HepG2 (cell line): ENCODE results near the gene GINM1. TPM values are rescaled to one million over a fixed set of nuclear protein-coding genes. Genes with fewer than 3 reads are reported as not detected.

Experiments used
- AHR ChIP-seq: IDR thresholded peaks from 2 replicates; pipeline ENCODE4 v1.6.1; 2018; ENCODE audit warnings: missing genetic modification reagents, missing compliant biosample characterization
- ATM ChIP-seq: fragments of 450-650 bp; IDR thresholded peaks from 2 replicates; pipeline ENCODE4 v1.7.1; 2017; ENCODE audit warnings: mild to moderate bottlenecking, borderline replicate concordance
- FOXA1 ChIP-seq, 2 experiments: fragments of 450-650 bp in 1 of 2; sonication (generic) in 1 of 2; formaldehyde crosslinking in 1 of 2; IDR thresholded peaks; 2 replicates each; pipeline versions ENCODE4 v1.4.0 to v1.6.1; 2016 to 2020; ENCODE audit warnings: missing genetic modification reagents in 1 of 2
- KDM2A ChIP-seq: sonication (generic); formaldehyde crosslinking; IDR thresholded peaks from 2 replicates; pipeline ENCODE4 v1.4.0; 2020; ENCODE audit warnings: low read depth, missing genetic modification reagents, borderline replicate concordance
- KMT2B ChIP-seq: IDR thresholded peaks from 2 replicates; pipeline ENCODE4 v1.6.1; 2016; ENCODE audit warnings: missing genetic modification reagents, missing compliant biosample characterization
- MZF1 ChIP-seq: sonication (generic); formaldehyde crosslinking; IDR thresholded peaks from 2 replicates; pipeline ENCODE4 v1.8.1; 2023; ENCODE audit warnings: mild to moderate bottlenecking, missing genetic modification reagents, borderline replicate concordance
- NFIC ChIP-seq: IDR thresholded peaks from 2 replicates; pipeline ENCODE4 v1.6.1; 2012; ENCODE audit warnings: mild to moderate bottlenecking, low read length, inconsistent platforms
- NFRKB ChIP-seq: fragments of 450-650 bp; IDR thresholded peaks from 2 replicates; pipeline ENCODE4 v1.6.1; 2017
- NKX3-1 ChIP-seq: sonication (generic); formaldehyde crosslinking; IDR thresholded peaks from 2 replicates; pipeline ENCODE4 v1.5.0; 2020; ENCODE audit warnings: missing genetic modification reagents
- TEAD3 ChIP-seq: optimal IDR thresholded peaks from 2 replicates; pipeline ENCODE3; 2016; ENCODE audit warnings: borderline replicate concordance
- ZBTB7B ChIP-seq: sonication (generic); formaldehyde crosslinking; IDR thresholded peaks from 2 replicates; pipeline ENCODE4 v1.4.0; 2020; ENCODE audit warnings: missing genetic modification reagents
- ZNF225 ChIP-seq: sonication (generic); formaldehyde crosslinking; IDR thresholded peaks from 2 replicates; pipeline ENCODE4 v1.4.0; 2020; ENCODE audit warnings: mild to moderate bottlenecking, missing genetic modification reagents
- ZNF232 ChIP-seq: sonication (generic); formaldehyde crosslinking; IDR thresholded peaks from 2 replicates; pipeline ENCODE4 v1.4.0; 2020; ENCODE audit warnings: missing genetic modification reagents, borderline replicate concordance
- ZNF564 ChIP-seq: sonication (generic); formaldehyde crosslinking; IDR thresholded peaks from 2 replicates; pipeline ENCODE4 v1.8.1; 2023; ENCODE audit warnings: mild to moderate bottlenecking, missing genetic modification reagents
- ZNF605 ChIP-seq: sonication (generic); formaldehyde crosslinking; IDR thresholded peaks from 2 replicates; pipeline ENCODE4 v1.8.0; 2022; ENCODE audit warnings: mild to moderate bottlenecking, missing genetic modification reagents
- ZNF766 ChIP-seq: sonication (generic); formaldehyde crosslinking; IDR thresholded peaks from 2 replicates; pipeline ENCODE4 v1.5.0; 2020; ENCODE audit warnings: missing genetic modification reagents, borderline replicate concordance
- polyA plus RNA-seq, 8 experiments: library from polyadenylated mRNA; depleted of rRNA in 3 of 8; stranded (reverse) in 7 of 8; unstranded in 1 of 8; fragments of >200 nt; fragmentation: Illumina TruSeq in 4 of 8; extraction: Trizol in 4 of 8; gene quantifications; 2 replicates each; pipeline versions ENCODE4 v1.2.1 to v1.2.3, GENCODE V29; 2011 to 2016; ENCODE audit warnings: low read depth in 4 of 8, missing spikeins in 1 of 8, mixed read lengths in 1 of 8; ENCODE audit not compliant: insufficient read depth in 1 of 8
- total RNA-seq, 5 experiments: library from RNA; depleted of rRNA; stranded (reverse); fragments of >200 nt; fragmentation: Illumina TruSeq; extraction: Trizol; gene quantifications; 2 replicates each; pipeline ENCODE4 v1.2.3, GENCODE V29; 2016; ENCODE audit warnings: low read depth in 1 of 5
- TF ChIP-seq, protein P1 (sequence below): sonication (generic); formaldehyde crosslinking; IDR thresholded peaks from 2 replicates; pipeline ENCODE4 v1.5.1; 2020; ENCODE audit warnings: mild to moderate bottlenecking, missing genetic modification reagents
- TF ChIP-seq, protein P2 (sequence below): sonication (generic); formaldehyde crosslinking; IDR thresholded peaks from 2 replicates; pipeline ENCODE4 v1.4.0; 2020; ENCODE audit warnings: missing genetic modification reagents
- TF ChIP-seq, protein P3 (sequence below), 2 experiments: fragments of 450-650 bp in 1 of 2; sonication (generic) in 1 of 2; formaldehyde crosslinking; IDR thresholded peaks; 2 replicates each; pipeline versions ENCODE4 v1.5.0 to v1.8.0; 2020 to 2022; ENCODE audit warnings: mild to moderate bottlenecking in 1 of 2, missing genetic modification reagents in 1 of 2
- TF ChIP-seq, protein P4 (sequence below): sonication (generic); formaldehyde crosslinking; IDR thresholded peaks from 2 replicates; pipeline ENCODE4 v1.4.0; 2020; ENCODE audit warnings: missing genetic modification reagents
- TF ChIP-seq, protein P5 (sequence below): sonication (generic); formaldehyde crosslinking; IDR thresholded peaks from 2 replicates; pipeline ENCODE4 v1.4.0; 2020; ENCODE audit warnings: missing genetic modification reagents, mild to moderate bottlenecking, borderline replicate concordance

GINM1 gene
- total and polyA plus RNA-seq, 2 of the 13 experiments (the other 11 are each of a cell fraction or from before 2014, with no cell fraction given): 19.4 to 27.5 TPM

DNA sequence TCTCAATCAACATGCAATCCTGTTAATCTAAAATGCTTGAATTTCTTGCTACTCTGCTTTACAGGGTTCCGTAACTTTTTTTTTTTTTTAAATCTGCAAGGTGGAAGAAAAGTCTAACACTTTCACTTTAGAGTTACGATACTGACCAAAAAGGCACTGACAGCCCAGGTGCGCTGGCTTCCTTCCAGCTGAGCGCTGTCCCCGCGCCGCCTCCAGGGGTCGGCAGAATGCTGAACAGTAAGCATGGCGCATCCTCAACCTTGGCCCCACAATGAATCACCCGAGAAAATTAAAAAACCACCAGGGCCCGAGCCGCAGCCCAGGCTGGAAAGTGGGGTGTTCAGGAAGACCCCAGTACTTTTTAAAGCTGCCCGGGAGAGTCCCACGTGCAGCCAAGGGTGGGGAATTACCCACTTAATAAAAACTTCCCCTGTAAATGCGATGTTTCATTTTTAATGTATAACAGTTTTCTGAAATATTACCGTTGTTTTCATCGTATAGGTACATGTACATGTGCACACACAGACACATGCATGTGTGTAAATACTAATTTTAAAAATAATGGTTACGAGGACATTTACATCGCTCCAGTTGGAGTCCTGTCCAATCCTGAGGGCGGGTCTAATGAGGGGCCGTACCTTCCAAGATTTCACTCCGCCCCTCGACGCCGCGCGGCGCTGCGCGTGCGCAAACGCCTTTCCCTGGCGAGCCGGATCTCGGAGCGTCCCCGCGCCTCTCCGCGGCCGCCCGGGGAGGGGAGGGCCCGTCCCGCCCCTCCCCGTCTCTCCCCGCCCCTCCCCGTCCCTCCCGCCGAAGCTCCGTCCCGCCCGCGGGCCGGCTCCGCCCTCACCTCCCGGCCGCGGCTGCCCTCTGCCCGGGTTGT is at the start of gene GINM1 (continued):
- TF ChIP-seq, protein P1, sequence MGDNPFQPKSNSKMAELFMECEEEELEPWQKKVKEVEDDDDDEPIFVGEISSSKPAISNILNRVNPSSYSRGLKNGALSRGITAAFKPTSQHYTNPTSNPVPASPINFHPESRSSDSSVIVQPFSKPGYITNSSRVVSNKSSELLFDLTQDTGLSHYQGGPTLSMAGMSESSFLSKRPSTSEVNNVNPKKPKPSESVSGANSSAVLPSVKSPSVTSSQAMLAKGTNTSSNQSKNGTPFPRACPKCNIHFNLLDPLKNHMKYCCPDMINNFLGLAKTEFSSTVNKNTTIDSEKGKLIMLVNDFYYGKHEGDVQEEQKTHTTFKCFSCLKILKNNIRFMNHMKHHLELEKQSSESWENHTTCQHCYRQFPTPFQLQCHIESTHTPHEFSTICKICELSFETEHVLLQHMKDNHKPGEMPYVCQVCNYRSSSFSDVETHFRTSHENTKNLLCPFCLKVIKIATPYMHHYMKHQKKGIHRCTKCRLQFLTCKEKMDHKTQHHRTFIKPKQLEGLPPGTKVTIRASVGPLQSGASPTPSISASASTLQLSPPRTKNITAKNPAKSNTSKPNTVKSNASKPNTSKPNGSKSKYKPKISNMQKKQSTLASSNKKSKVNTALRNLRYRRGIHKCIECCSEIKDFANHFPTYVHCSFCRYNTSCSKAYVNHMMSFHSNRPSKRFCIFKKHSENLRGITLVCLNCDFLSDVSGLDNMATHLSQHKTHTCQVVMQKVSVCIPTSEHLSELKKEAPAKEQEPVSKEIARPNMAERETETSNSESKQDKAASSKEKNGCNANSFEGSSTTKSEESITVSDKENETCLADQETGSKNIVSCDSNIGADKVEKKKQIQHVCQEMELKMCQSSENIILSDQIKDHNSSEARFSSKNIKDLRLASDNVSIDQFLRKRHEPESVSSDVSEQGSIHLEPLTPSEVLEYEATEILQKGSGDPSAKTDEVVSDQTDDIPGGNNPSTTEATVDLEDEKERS: 0 out of 2 replicates have a peak, but pooled peaks have one; percentile 78
- peak; percentile 78; the same call in 1 of the 2 replicates for TF ChIP-seq KDM2A (CRISPR knock-in tag)
- 0 out of 2 replicates have a peak, but pooled peaks have one; percentile 21 for TF ChIP-seq ZNF766 (CRISPR knock-in tag)
- TF ChIP-seq NFIC: peak; percentile 35; the same call in 1 of the 2 replicates
- TF ChIP-seq ZNF232 (CRISPR knock-in tag): 0 out of 2 replicates have a peak, but pooled peaks have one; percentile 60
- TF ChIP-seq, protein P2, sequence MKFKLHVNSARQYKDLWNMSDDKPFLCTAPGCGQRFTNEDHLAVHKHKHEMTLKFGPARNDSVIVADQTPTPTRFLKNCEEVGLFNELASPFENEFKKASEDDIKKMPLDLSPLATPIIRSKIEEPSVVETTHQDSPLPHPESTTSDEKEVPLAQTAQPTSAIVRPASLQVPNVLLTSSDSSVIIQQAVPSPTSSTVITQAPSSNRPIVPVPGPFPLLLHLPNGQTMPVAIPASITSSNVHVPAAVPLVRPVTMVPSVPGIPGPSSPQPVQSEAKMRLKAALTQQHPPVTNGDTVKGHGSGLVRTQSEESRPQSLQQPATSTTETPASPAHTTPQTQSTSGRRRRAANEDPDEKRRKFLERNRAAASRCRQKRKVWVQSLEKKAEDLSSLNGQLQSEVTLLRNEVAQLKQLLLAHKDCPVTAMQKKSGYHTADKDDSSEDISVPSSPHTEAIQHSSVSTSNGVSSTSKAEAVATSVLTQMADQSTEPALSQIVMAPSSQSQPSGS: peak; percentile 50
- TF ChIP-seq NFRKB: no peak
- TF ChIP-seq TEAD3: peak; percentile 12
- 0 out of 2 replicates have a peak, but pooled peaks have one; percentile 31 for TF ChIP-seq NKX3-1
- peak; percentile 87 for TF ChIP-seq ZNF605 (CRISPR knock-in tag)
- TF ChIP-seq, protein P3, sequence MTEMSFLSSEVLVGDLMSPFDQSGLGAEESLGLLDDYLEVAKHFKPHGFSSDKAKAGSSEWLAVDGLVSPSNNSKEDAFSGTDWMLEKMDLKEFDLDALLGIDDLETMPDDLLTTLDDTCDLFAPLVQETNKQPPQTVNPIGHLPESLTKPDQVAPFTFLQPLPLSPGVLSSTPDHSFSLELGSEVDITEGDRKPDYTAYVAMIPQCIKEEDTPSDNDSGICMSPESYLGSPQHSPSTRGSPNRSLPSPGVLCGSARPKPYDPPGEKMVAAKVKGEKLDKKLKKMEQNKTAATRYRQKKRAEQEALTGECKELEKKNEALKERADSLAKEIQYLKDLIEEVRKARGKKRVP (CRISPR knock-in tag; IDR thresholded peaks at IDR 0.05): peak in 1 of 2 experiments; percentile 33; a peak in 1 of 4 replicates
- TF ChIP-seq, protein P4, sequence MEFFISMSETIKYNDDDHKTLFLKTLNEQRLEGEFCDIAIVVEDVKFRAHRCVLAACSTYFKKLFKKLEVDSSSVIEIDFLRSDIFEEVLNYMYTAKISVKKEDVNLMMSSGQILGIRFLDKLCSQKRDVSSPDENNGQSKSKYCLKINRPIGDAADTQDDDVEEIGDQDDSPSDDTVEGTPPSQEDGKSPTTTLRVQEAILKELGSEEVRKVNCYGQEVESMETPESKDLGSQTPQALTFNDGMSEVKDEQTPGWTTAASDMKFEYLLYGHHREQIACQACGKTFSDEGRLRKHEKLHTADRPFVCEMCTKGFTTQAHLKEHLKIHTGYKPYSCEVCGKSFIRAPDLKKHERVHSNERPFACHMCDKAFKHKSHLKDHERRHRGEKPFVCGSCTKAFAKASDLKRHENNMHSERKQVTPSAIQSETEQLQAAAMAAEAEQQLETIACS (CRISPR knock-in tag): no peak
- TF ChIP-seq ATM: no peak
- peak; percentile 92 for TF ChIP-seq KMT2B (CRISPR knock-in tag)
- TF ChIP-seq, protein P5, sequence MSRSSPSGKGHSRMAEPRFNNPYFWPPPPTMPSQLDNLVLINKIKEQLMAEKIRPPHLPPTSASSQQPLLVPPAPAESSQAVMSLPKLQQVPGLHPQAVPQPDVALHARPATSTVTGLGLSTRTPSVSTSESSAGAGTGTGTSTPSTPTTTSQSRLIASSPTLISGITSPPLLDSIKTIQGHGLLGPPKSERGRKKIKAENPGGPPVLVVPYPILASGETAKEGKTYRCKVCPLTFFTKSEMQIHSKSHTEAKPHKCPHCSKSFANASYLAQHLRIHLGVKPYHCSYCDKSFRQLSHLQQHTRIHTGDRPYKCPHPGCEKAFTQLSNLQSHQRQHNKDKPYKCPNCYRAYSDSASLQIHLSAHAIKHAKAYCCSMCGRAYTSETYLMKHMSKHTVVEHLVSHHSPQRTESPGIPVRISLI (CRISPR knock-in tag): peak; percentile 50; the same call in 1 of the 2 replicates
- TF ChIP-seq ZNF225 (CRISPR knock-in tag): 0 out of 2 replicates have a peak, but pooled peaks have one; percentile 21
- TF ChIP-seq AHR (CRISPR knock-in tag): 0 out of 2 replicates have a peak, but pooled peaks have one; percentile 68
- TF ChIP-seq ZBTB7B: peak; percentile 55; the same call in 1 of the 2 replicates
- TF ChIP-seq ZNF564 (CRISPR knock-in tag): no peak
- TF ChIP-seq MZF1: no peak
- no peak for TF ChIP-seq FOXA1 (IDR thresholded peaks at IDR 0.05)
- peak; percentile 46 for TF ChIP-seq FOXA1 (CRISPR knock-in tag; IDR thresholded peaks at IDR 0.05)
